MM.1S (cell line): ENCODE data around the gene LIPJ.

Experiments used
- CTCF ChIP-seq: fragments of 300-600 bp; sonication (generic); IDR thresholded peaks from 2 replicates; pipeline ENCODE4 v1.5.1; 2016; ENCODE audit warnings: antibody characterized with exemption, low read length, mixed read lengths
- EZH2 ChIP-seq: fragments of 300-600 bp; sonication (generic); optimal IDR thresholded peaks from 2 replicates; pipeline ENCODE3; 2017; ENCODE audit warnings: low read depth, mild to moderate bottlenecking, antibody characterized with exemption, low read length, mixed read lengths
- EZH2phosphoT487 ChIP-seq: fragments of 300-600 bp; sonication (generic); IDR thresholded peaks from 2 replicates; pipeline ENCODE4 v1.6.1; 2018; ENCODE audit warnings: antibody characterized with exemption, low read length

GRCh38 chr10:88586462-88586861 is at the start of gene LIPJ:
- no peak for TF ChIP-seq CTCF
- TF ChIP-seq EZH2 = no peak
- no peak for TF ChIP-seq EZH2phosphoT487
